Measurements from ENCODE around the gene DUSP28. TPM values are rescaled to one million over a fixed set of nuclear protein-coding genes. Genes with fewer than 3 reads are reported as not detected.
"Not testable (repeated sequence)": the region's sequence is repeated elsewhere in the genome, so short reads cannot be mapped to it uniquely, and the experiment has no call there.

Gene DUSP28
- total RNA-seq, 1 donor from 2014 or later, result 2.8 TPM

DNA sequence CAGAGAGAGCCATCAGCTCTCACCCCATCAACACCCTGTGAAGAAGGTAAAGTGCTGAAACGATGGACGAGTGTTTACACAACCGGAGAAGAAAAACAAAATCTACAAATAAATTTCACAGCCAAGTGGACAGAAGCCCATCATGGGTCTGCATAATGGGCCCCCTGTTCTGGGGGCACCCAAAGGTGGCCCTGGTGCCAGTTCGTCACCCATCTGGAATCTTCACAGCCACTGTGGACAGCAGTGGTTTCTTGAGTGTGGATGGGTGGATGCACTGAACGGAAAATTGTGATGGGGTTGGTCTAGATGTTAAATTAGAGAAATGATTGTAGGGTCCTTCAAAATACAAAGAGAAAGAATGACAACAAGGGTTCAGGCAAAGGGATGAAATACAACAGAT, 41.2 kb upstream of the DUSP28 start:
- Mint-ChIP-seq H3K4me3 (ENCODE audit: unreplicated experiment) (no peak overlapping the region), H3K4me1 (ENCODE audit: low read depth, unreplicated experiment) (peaks cover 5% of the 10 kb centered on the region), H3K27ac (ENCODE audit: unreplicated experiment) (no peak overlapping the region), H3K9me3 (ENCODE audit: unreplicated experiment) (peaks cover 10% of the 10 kb centered on the region), H3K36me3 (ENCODE audit: unreplicated experiment) (peaks cover 28% of the 10 kb centered on the region), H3K27me3 (ENCODE audit: unreplicated experiment) (peaks cover 8% of the 10 kb centered on the region)
- DNase-seq, result no peak
- TF ChIP-seq, protein P1, sequence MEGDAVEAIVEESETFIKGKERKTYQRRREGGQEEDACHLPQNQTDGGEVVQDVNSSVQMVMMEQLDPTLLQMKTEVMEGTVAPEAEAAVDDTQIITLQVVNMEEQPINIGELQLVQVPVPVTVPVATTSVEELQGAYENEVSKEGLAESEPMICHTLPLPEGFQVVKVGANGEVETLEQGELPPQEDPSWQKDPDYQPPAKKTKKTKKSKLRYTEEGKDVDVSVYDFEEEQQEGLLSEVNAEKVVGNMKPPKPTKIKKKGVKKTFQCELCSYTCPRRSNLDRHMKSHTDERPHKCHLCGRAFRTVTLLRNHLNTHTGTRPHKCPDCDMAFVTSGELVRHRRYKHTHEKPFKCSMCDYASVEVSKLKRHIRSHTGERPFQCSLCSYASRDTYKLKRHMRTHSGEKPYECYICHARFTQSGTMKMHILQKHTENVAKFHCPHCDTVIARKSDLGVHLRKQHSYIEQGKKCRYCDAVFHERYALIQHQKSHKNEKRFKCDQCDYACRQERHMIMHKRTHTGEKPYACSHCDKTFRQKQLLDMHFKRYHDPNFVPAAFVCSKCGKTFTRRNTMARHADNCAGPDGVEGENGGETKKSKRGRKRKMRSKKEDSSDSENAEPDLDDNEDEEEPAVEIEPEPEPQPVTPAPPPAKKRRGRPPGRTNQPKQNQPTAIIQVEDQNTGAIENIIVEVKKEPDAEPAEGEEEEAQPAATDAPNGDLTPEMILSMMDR (IDR thresholded peaks at IDR 0.05; ENCODE audit: partially characterized antibody, unreplicated experiment), result no peak

DNA sequence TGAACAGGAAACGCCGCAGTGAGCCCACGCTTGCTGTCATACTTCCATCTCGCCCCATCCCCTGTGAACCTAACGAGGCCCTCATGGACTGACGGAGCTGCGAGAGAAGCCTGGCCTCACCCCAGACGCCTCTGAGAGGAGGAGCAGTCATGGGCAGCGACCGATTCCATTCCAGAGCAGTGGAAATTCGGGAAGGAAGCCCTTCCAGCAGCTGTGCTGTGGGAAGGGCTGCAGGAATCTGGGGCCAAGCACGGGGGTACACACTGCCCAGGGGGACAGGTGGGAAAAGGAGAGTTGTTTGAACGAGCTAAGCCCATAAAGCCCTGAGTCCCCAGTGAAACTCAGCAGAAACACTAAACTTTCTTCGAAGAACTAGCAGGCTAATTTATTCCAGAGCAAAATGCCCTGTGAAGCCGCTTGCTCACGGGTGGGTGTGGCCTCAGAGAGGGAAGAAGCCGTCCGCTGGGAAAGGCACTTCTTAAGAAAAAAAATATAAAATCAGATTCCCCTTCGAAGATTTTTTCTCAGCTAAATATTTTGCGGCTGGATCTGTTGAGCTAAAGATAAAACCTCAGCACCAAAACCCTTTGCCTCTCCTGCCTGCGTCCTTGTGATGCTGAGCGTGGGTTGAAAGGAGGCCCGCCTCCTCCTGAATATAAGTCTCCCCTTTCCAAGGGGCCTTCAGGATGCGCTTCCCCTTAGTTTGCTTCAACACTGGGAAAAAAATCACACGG, 40.6 kb upstream of the DUSP28 start:
- no peak overlapping the region for H3K4me3 Mint-ChIP-seq (ENCODE audit: unreplicated experiment)
- no peak for DNase-seq
- H3K27ac Mint-ChIP-seq (ENCODE audit: unreplicated experiment), result no peak overlapping the region
- H3K4me1 Mint-ChIP-seq (ENCODE audit: low read depth, unreplicated experiment), result peaks cover 5% of the 10 kb centered on the region
- peaks cover 12% of the 10 kb centered on the region for H3K9me3 Mint-ChIP-seq (ENCODE audit: unreplicated experiment)
- H3K27me3 Mint-ChIP-seq (ENCODE audit: unreplicated experiment), result peaks cover 8% of the 10 kb centered on the region
- peaks cover 34% of the 10 kb centered on the region for H3K36me3 Mint-ChIP-seq (ENCODE audit: unreplicated experiment)
- TF ChIP-seq, protein P1 (IDR thresholded peaks at IDR 0.05; ENCODE audit: partially characterized antibody, unreplicated experiment), result no peak

DNA sequence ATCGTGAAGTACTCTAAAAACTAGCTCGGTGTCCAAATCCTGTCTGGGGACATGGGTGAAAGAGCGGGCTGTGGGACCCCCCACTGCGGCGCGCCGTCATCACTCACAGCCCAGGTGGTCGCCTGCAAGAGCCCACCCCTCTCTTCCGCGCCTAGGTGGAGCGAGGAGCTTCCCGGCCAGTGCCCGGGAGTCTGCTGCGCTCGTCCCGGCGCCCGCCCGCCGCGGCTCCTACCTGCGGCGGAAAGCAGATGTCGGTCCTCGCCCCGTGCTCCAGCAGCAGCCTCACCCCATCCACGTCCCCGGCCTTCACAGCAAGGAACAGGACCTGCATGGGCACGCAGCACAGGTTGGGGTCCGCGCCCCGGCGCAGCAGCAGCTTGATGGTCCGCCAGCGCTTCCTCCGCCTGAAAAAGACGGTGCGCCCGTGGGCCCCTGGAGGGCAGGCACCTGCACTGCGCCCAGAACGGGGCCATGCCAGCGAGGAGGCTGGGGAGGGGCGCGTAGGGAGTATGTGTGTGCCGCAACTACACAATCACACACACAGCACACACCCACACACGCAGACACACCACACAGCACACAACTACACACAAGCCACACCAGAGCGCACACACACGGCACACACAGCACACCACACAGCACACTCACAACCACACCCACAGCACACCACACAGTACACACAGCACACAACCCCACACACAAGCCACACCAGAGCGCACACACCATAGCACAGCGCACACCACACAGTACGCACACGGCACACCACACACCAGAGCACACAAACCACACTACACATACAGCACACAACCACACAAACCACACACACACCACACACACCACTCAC, 39.8 kb upstream of the DUSP28 start:
- no peak overlapping the region for H3K27ac Mint-ChIP-seq (ENCODE audit: unreplicated experiment)
- DNase-seq, result no peak
- peaks cover 8% of the 10 kb centered on the region for H3K27me3 Mint-ChIP-seq (ENCODE audit: unreplicated experiment)
- peaks cover 42% of the 10 kb centered on the region for H3K36me3 Mint-ChIP-seq (ENCODE audit: unreplicated experiment)
- peak overlapping the region; percentile 9 for H3K4me3 Mint-ChIP-seq (ENCODE audit: unreplicated experiment)
- TF ChIP-seq, protein P1 (IDR thresholded peaks at IDR 0.05; ENCODE audit: partially characterized antibody, unreplicated experiment), result no peak
- H3K4me1 Mint-ChIP-seq (ENCODE audit: low read depth, unreplicated experiment), result peaks cover 5% of the 10 kb centered on the region
- peaks cover 16% of the 10 kb centered on the region for H3K9me3 Mint-ChIP-seq (ENCODE audit: unreplicated experiment)

DNA sequence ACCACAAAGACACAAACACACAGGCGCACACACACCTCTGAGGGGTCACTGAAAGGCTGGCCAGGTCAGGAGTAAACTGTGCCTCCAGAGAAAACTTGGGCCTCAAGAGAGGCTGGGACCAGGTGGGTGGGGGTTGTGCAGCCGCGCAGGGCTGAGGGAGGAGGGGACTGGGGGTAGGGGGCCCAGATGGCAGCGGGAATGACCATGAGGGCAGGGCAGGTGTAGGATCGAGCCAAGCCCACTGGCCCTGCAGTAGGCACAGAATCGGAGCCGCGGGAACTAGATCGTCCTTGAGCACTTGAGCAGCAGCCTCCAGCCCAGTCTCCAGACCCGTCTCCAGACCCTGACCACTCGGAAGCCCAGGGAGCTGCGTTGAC, 39.2 kb upstream of the DUSP28 start:
- Mint-ChIP-seq H3K4me1 (ENCODE audit: low read depth, unreplicated experiment) (peaks cover 5% of the 10 kb centered on the region), H3K36me3 (ENCODE audit: unreplicated experiment) (peaks cover 45% of the 10 kb centered on the region), H3K27ac (ENCODE audit: unreplicated experiment) (no peak overlapping the region), H3K4me3 (ENCODE audit: unreplicated experiment) (no peak overlapping the region), H3K9me3 (ENCODE audit: unreplicated experiment) (peaks cover 19% of the 10 kb centered on the region), H3K27me3 (ENCODE audit: unreplicated experiment) (peaks cover 8% of the 10 kb centered on the region)
- DNase-seq, result no peak
- TF ChIP-seq, protein P1 (IDR thresholded peaks at IDR 0.05; ENCODE audit: partially characterized antibody, unreplicated experiment), result no peak

DNA sequence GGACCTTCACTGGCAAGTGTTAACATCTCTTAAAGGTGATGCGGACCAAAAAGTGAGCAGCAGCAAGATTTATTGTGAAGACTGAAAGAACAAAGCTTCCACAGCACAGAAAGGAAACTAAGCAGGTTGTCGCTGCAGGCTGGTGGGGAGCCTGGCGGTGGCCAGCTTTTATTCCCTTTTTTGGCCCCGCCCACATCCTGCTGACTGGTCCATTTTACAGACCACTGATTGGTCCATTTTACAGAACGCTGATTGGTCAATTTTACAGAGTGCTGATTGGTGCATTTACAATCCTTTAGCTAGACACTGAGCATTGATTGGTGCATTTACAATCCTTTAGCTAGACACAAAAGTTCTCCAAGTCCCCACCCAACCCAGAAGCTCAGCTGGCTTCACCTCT, 38.3 kb upstream of the DUSP28 start:
- H3K4me3 Mint-ChIP-seq (ENCODE audit: unreplicated experiment); H3K27ac Mint-ChIP-seq (ENCODE audit: unreplicated experiment); DNase-seq; H3K4me1 Mint-ChIP-seq (ENCODE audit: low read depth, unreplicated experiment): not testable (repeated sequence)
- peaks cover 10% of the 10 kb centered on the region for H3K27me3 Mint-ChIP-seq (ENCODE audit: unreplicated experiment)
- peaks cover 50% of the 10 kb centered on the region for H3K36me3 Mint-ChIP-seq (ENCODE audit: unreplicated experiment)
- H3K9me3 Mint-ChIP-seq (ENCODE audit: unreplicated experiment), result peaks cover 24% of the 10 kb centered on the region
